ENCODE results near the gene PCNX2. TPM values are rescaled to one million over a fixed set of nuclear protein-coding genes. Genes with fewer than 3 reads are reported as not detected.

The PCNX2 gene
- total RNA-seq, 2 donors from 2014 or later: 23.9 to 39.1 TPM

GRCh38 chr1:233253832-233254331, 41.6 kb downstream of the PCNX2 start:
- Histone ChIP-seq H3K27me3 (ENCODE audit: control insufficient read depth, insufficient read depth, low read length, poor library complexity, severe bottlenecking) (no peaks in the 10 kb centered on the region), H3K36me3 (ENCODE audit: control insufficient read depth, insufficient read depth, low read length) (peaks cover 4% of the 10 kb centered on the region), H3K9me3 (ENCODE audit: control insufficient read depth, low read length) (no peaks in the 10 kb centered on the region), H3K27ac (ENCODE audit: low read depth, low read length) (no peak overlapping the region), H3K4me1 (ENCODE audit: control insufficient read depth, insufficient read depth, low read length) (no peaks in the 10 kb centered on the region), H3K4me3 (ENCODE audit: low read length) (no peak overlapping the region), H3K9ac (ENCODE audit: extremely low read depth, low read length, poor library complexity, severe bottlenecking) (no peak overlapping the region)
- Mint-ChIP-seq H3K4me3 (no peak overlapping the region), H3K27me3 (ENCODE audit: insufficient read depth) (peaks cover 3% of the 10 kb centered on the region), H3K9me3 (no peaks in the 10 kb centered on the region), H3K27ac (no peak overlapping the region), H3K4me1 (peaks cover 11% of the 10 kb centered on the region), H3K36me3 (ENCODE audit: low read depth) (peaks cover 50% of the 10 kb centered on the region)
- DNase-seq: no peak
- no peak for TF ChIP-seq CTCF (conservative IDR thresholded peaks at IDR 0.05)
- WGBS, 2 experiments (ENCODE audit: insufficient coverage in 1 of 2, insufficient read length in 1 of 2): 86% methylated on average over 1 of the region's 1 CpG; no CpG with 5 or more reads in 1 of the 2 experiments

GRCh38 chr1:233253231-233253831, 42.2 kb downstream of the PCNX2 start:
- DNase-seq: peak; percentile 37
- Mint-ChIP-seq H3K4me1 (peaks cover 11% of the 10 kb centered on the region), H3K36me3 (ENCODE audit: low read depth) (peaks cover 50% of the 10 kb centered on the region), H3K9me3 (no peaks in the 10 kb centered on the region), H3K27me3 (ENCODE audit: insufficient read depth) (peaks cover 3% of the 10 kb centered on the region), H3K27ac (peak overlapping the region; percentile 70), H3K4me3 (no peak overlapping the region)
- Histone ChIP-seq H3K27ac (ENCODE audit: low read depth, low read length) (no peak overlapping the region), H3K9me3 (ENCODE audit: control insufficient read depth, low read length) (no peaks in the 10 kb centered on the region), H3K9ac (ENCODE audit: extremely low read depth, low read length, poor library complexity, severe bottlenecking) (no peak overlapping the region), H3K27me3 (ENCODE audit: control insufficient read depth, insufficient read depth, low read length, poor library complexity, severe bottlenecking) (no peaks in the 10 kb centered on the region), H3K4me3 (ENCODE audit: low read length) (no peak overlapping the region), H3K36me3 (ENCODE audit: control insufficient read depth, insufficient read depth, low read length) (peaks cover 4% of the 10 kb centered on the region), H3K4me1 (ENCODE audit: control insufficient read depth, insufficient read depth, low read length) (no peaks in the 10 kb centered on the region)
- no peak for TF ChIP-seq CTCF (conservative IDR thresholded peaks at IDR 0.05)
- 94% methylated on average over 4 of the region's 4 CpGs; no CpG with 5 or more reads in 1 of the 2 experiments for WGBS, 2 experiments (ENCODE audit: insufficient coverage in 1 of 2, insufficient read length in 1 of 2)

- Mint-ChIP-seq H3K27me3 (ENCODE audit: insufficient read depth) (peaks cover 3% of the 10 kb centered on the region), H3K27ac (no peak overlapping the region), H3K9me3 (no peaks in the 10 kb centered on the region), H3K4me3 (no peak overlapping the region), H3K36me3 (ENCODE audit: low read depth) (peaks cover 49% of the 10 kb centered on the region), H3K4me1 (peaks cover 11% of the 10 kb centered on the region)
- TF ChIP-seq CTCF (conservative IDR thresholded peaks at IDR 0.05): no peak
- H3K4me3 ChIP-seq (ENCODE audit: low read length): no peak overlapping the region
- no peak for DNase-seq
- no peaks in the 10 kb centered on the region for H3K27me3 ChIP-seq (ENCODE audit: control insufficient read depth, insufficient read depth, low read length, poor library complexity, severe bottlenecking)
- no peak overlapping the region for H3K27ac ChIP-seq (ENCODE audit: low read depth, low read length)
- H3K36me3 ChIP-seq (ENCODE audit: control insufficient read depth, insufficient read depth, low read length): peaks cover 4% of the 10 kb centered on the region
- H3K9me3 ChIP-seq (ENCODE audit: control insufficient read depth, low read length): no peaks in the 10 kb centered on the region
- 97 to 100% methylated on average over 2 of the region's 2 CpGs for WGBS, 2 experiments (ENCODE audit: insufficient coverage in 1 of 2, insufficient read length in 1 of 2)
- no peaks in the 10 kb centered on the region for H3K4me1 ChIP-seq (ENCODE audit: control insufficient read depth, insufficient read depth, low read length)
- H3K9ac ChIP-seq (ENCODE audit: extremely low read depth, low read length, poor library complexity, severe bottlenecking): no peak overlapping the region
These were observed 43.1 kb downstream of the PCNX2 start for GRCh38 chr1:233252441-233252840.

Measured in endodermal cell (in vitro differentiated cells).